CD4-positive, alpha-beta T cell treated with Interleukin-10 for 1 hour (primary cell): Measurements from ENCODE around the gene SYT15.
"Not testable (repeated sequence)": the region's sequence is repeated elsewhere in the genome, so short reads cannot be mapped to it uniquely, and the experiment has no call there.

Experiments used
- DNase-seq: peaks from one replicate; pipeline ENCODE4 v3.0.0-alpha.2; 2020

Gene SYT15

DNA sequence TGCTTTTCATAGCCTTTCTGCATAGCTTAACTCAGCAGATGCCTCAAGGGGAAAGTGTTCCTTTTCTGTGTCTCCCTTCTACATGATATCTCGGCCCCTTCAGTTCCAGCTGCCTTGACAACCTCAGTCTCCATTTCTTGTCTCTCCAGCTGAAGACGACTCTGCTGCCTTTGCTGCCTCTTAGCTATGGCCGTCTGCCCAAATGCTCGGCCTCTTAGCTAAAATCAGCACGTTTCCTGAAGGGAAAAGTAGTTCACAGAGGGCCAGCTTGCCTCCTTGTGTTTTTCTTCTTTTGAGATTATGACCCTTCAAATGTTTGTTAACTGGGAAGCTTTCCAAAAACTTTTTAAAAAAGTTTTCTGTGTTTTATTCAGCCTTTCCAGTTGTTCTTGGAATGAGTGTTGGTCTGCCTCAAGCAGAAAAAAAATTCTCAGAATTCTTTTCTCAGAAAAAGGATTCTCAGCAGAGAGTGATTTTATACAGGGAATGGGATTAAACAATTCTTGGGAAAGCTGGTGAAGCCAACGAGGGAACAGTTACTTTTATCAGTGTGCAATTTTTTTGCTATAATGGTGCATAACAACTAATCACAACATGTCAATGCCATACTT lies 15.6 kb downstream of the SYT15 start:
- not testable (repeated sequence) for DNase-seq

DNA sequence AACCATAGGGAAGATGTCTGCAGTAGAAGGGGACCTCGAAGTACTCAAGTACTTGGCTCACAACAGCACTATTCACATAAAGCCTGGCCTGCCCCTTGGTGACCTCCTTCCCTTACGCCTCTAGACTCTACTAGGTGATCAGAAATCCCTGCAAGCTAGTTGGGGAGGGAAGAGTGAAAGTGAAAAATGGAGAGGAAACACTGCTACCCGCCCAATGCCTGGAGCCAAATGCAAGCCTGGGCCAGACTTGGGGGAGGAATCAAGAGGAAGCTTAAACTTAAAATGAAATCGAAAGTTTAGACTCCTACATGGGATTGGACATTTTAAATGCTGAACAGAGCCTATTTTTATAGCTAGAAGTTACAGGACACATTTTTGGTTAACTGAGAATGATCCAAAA lies 17.6 kb downstream of the SYT15 start:
- not testable (repeated sequence) for DNase-seq

DNA sequence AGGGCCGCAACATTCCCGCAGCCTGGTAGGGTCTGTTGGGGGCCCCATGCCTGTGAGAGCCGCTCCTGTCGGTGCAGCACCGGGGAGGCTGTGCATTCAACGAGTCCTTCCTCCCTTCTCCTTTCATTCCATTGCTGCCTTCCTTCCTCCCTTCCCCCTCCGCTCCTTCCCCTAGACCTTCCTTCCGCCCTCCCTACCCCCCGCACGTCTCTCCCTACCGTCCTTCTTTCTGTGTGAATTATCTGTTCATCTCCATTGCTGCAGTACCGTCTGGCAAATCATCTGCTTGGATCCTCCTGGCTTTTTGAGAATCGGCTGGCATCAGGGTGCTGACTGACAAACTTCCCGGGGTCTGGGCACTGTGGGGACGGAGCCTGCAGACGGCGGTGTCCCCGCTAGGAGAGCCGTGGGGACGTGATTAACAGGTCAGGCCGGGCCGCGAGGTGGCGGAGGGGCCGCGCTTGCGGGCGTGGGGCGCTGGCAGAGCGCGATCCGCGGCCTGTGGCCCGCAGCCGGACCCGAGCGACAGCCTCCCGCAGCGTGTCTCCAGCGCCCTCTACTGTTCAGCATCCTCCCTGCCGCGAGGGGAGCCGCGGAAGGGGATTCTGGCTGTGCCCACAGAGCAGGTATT lies 18.8 kb downstream of the SYT15 start:
- DNase-seq, result peak; percentile 35

DNA sequence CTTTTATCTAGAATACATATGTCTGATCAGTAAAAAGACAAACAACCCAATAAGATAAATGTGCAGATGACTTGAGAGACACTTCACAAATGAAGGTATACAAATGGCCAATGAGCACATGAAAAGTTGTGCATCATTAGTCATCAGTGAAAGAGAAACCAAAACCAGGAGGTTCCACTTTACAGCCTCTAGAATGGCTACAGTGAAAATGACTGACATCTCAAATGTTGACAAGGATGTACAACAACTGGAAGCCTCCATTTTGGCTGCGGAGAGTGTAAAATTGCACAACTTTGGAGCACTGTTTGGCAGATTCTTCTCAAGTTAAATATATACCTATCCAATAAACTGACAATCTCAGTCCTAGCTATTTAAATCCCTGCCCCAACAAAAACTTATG lies 21.6 kb downstream of the SYT15 start:
- not testable (repeated sequence) for DNase-seq

DNA sequence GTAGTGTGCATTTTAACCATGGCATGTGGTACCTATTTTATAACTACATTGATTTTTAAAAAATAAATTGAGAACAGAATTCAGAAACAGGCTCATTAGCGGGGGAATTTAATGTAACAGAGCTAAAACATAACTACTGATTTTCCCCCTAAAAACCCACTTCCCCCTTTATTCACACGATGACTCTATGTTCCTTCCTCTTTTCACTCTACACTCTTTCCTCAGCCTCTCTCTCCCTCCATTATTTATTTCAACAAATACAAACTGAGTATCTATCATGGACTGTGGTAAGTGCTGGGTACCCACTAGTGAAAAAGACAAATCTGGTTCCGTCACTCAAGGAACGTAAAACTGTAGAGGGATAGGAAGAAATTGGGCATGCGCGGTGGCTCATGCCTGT lies 36.6 kb downstream of the SYT15 start:
- not testable (repeated sequence) for DNase-seq

DNA sequence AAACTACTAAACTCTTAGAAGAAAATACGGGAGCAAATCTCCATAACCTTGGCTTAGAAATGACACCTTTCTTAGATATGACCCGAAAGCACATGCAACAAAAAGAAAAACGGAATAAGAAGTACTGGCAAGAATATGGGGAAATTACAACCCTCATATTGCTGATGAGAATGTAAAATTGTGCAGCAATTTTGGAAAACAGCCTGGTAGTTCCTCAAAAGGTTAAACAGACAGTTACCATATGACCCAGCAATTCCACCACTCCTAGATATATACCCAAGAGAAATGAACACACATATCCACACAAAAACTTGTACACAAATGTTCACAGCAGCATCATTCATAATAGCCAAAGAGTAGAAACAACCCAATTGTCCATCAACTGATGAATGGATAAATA lies 37.3 kb downstream of the SYT15 start:
- not testable (repeated sequence) for DNase-seq

DNA sequence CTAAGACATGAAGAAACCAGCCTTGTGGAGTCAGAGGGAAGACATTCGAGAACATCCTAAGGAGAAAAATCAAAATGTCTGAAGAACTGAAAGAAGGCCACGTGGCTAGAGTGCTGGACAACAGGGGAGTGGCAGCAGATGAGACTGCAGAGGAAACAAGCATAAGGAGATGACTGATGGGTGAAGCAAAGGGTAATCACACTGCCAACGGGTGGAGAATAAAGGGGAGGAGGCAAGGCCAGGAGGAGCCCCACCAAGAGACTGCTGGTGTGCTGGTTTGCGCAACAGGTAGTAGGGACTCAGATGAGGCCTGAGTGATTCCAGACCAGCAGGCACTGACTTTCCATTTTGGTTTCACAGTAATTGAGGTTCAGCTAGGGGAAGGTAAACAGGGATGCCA lies 38.2 kb downstream of the SYT15 start:
- not testable (repeated sequence) for DNase-seq

DNA sequence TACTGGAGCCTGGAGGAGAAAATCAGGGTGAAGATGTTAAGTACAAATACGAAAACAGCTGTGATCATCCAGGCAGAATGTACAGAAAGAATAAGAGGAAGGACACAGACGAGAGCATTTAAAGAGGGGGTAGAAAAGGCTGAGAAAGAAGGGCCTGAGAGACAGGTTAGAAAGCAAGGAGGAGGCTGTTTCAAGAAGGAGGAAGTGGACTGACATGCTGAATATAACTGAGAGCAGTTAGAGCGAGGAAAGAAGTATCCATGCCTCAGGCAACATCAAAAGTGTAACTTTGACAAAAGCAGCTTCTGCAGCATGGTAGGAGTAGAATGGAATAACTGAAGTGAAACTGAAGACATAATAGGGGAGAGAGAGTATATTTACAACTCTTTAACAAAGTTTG lies 39.0 kb downstream of the SYT15 start:
- DNase-seq, result not testable (repeated sequence)

DNA sequence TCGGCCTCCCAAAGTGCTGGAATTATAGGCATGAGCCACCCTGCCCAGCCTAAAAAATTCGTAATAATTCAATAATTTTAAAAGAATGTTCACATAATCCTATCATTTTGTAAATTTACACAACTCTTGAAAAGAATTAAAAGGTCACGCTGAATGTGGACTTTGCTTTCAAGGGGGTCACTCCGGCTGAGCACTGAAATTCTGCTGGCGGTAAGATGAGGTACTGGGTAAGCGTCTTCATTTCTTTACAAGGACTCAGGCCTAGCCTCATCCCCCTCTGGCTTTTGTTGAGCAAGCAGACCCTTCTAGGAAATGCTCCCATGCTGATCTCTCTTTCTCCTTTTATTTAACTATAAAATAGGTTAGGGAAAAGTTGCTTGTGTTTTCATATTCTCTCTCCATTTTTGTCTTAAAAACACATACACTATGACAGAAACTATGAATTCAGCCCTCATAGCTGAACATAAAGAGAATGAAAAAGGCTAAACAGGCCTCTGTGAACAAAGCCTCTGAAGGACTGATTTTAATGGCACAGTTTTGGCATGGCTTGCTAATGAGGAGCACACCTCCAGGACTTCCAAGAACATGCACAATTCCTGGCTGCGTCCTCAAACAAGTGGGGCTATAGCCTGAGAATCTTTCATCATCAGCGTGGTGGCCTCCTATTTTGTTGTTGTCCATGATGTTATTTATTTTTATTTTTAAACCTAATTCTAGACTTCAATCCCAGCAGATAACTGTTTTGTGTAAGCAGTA lies 45.1 kb downstream of the SYT15 start:
- DNase-seq, result not testable (repeated sequence)

DNA sequence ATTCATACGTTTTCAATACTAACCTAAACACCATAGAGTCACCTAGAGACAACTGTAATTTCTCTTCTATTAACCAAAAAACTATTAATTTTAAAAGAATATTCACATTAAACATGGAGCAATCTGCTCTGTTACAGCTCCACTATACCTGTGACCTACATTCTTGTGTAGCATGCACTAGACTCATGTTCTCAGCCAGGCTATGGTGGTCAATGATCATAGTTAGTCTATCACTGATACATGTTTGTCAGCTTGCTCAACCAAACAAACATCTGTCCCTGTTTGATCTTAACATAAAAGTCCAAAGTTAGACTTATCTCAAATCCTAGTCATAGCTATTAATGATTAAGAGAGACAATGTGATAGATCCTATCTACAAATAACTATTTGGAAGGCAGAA lies 50.9 kb downstream of the SYT15 start:
- not testable (repeated sequence) for DNase-seq

DNA sequence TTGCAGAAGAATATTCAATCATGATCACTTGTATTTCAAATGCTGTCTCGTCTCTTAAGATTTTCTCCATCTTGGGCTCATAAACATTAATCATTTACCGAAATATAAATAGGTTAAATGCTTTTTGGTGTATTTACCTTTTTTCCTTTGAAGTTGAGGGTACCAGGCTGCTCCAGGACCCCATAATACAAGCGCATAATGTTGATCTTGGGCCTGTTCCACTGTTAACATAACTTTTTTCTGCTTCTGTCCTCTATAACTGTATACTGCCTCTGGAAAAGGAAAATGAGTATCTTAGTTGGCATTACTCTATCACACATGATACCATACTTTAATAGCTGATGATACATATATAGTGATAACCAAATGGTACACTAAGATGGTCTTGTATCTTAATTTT lies 51.9 kb downstream of the SYT15 start:
- not testable (repeated sequence) for DNase-seq

DNA sequence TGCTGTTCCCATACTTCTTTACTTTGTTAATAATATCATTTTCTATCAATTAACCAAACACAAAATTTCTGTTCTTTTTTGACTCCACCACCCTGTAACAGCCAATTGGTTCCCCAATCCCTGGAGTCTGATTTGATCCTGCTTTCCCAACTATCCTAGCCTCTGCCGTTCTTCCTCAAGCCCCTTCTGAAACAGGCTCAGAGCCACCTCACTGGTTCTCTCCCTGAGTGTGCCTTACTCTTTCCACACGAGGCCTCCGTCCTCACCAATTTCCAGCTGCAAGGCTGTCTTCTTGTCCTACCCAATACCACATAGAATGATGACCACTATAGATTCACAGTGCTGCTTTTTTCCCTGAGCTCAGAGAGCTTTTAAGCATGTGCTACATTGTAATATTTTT lies 52.8 kb downstream of the SYT15 start:
- DNase-seq, result not testable (repeated sequence)

DNA sequence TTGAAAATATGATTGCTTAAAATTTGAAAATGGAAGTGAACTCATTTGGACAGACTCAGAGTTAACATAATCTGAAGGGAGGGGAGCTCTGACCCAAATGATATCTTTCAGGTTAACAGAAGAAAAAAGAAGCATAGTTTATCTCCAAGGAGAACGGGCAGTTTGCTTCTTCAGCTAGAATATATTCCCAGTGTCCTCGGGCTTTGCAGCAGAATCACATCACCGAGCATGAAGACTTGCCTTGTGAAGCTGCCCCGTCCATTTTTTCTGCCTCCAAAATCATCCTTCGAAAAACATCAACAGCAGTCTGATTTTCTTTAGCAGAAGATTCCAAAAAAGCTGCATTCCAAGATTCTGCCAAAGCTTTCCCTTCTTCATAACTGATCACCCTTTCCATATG lies 55.8 kb downstream of the SYT15 start:
- not testable (repeated sequence) for DNase-seq

DNA sequence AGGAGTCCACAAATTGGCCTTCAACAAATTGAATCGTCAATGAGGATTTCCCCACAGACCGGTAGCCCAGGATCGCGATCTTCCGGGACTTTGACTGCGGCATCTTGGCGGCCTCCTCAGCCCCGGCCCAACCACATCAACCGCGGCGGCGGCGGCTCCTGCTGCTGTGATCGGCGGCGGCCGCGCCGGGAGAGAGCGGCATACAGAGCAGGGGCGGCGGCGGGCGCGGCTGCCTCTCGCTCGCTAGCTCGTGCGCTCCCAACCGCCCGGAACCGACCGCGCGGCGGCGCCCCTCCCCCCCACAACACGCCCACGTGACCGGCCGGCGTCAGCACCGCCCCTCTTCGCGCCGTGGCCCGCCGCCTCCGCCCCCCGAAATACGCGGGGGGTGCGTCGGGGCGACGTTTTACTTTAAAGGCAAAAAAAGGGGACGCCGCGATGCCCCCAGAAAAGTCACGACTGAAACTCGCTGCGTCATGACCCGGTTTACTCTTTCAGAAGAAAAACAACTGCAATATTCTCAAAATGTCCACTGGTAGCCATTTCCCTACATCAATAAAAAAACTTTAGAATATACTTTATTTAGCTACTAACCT lies 56.5 kb downstream of the SYT15 start:
- peak; percentile 25 for DNase-seq

DNA sequence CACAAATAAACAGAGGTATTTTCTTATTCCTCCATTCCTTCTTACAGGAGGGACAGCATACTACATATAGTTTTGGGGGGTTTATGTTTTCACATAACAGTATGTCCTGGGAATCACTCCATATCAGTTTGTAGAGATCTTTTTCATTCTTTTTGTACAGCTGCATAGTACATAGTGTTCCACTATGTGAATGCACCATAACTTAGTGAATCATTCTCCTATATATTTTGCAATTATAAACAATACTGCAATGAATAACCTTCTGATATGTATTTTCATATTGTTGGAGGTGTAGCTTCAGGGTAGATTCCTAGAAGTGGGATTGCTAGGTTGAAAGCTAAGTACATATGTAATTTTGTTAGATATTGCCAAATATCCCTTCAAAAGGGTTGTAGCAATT lies 61.1 kb downstream of the SYT15 start:
- not testable (repeated sequence) for DNase-seq
